Measurements from ENCODE around the gene NDRG4.

NDRG4 gene

DNA sequence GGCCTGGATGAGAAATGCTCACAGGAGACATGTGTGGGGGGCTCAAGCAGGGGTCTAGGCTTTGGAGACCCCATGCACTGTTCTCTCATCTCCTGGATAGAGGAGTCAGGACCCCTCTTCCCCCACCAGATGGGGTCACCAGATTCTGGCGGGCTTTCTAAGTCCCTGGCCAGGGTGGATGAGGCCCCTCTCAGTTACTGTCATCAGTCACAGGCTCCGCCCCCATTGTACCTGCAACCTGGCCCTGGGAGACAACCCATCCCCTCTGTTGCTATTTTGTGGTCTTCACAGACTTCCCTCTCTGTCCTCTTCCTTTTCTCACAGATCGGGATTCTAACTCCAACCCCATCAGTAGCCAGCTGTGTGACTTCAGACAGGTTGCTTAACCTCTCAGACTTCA is 33.5 kb upstream of the NDRG4 start:
- no peak for DNase-seq (ENCODE audit: insufficient read length, low spot score)
- FAIRE-seq, result no peak
- TF ChIP-seq, protein P1, sequence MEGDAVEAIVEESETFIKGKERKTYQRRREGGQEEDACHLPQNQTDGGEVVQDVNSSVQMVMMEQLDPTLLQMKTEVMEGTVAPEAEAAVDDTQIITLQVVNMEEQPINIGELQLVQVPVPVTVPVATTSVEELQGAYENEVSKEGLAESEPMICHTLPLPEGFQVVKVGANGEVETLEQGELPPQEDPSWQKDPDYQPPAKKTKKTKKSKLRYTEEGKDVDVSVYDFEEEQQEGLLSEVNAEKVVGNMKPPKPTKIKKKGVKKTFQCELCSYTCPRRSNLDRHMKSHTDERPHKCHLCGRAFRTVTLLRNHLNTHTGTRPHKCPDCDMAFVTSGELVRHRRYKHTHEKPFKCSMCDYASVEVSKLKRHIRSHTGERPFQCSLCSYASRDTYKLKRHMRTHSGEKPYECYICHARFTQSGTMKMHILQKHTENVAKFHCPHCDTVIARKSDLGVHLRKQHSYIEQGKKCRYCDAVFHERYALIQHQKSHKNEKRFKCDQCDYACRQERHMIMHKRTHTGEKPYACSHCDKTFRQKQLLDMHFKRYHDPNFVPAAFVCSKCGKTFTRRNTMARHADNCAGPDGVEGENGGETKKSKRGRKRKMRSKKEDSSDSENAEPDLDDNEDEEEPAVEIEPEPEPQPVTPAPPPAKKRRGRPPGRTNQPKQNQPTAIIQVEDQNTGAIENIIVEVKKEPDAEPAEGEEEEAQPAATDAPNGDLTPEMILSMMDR (IDR thresholded peaks at IDR 0.05; ENCODE audit: insufficient read depth, missing control alignments), result no peak

DNA sequence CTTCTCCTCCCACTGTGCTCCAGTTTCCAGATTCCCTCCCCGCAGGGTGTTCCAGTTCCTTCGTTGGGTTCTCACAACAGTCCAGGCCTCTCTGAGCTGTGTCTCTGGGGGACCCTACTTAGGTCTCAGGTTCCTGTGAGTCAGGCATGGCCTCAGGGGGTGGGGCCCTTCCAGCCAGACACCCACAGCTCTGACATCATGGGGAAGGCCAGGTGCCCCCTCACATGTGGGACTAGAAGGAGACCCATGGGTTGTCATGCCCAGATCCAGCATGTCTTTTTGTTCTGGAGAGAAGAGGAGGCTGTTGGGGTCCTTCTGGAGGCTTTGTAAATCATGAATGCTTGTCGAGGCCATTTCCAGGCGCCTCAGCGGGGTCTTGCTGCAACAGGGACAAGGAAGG is 32.0 kb upstream of the NDRG4 start:
- FAIRE-seq, result no peak
- DNase-seq (ENCODE audit: insufficient read length, low spot score), result no peak

DNA sequence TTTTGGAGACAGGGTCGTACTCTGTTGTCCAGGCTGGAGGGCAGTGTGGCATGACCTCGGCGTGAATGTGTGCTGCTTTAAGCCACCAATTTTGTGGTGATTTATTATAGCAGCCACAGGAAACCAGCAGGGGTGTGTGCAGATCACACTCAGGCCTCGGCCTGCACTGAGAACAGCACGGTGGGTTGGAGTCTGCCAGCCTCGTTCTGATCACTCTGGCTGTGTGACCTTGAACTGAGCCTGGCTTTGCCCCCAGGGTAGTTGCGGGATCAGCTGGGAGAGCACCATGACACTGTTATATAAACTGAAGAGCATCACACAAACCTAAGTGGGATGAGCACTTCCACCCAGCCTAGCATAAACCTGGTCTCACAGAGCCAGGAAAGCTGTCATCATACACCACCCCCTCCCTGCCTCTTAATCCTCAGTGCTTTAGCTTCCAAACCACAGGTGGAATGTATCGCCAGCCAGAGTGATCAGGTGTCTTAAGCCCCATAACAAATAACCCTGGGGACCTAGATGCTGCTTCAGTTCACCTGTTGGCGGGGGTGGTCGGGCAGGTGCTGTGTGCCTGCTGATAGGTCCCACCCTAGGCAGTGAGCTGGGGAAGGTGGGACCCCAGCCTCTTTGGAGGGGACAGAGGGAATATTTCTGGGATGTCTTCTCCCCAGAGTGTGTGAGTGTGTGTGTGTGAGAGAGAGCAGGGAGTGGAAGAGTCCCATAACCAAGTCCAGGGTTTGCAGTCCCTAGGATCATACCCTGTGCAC is 28.6 kb upstream of the NDRG4 start:
- FAIRE-seq (no peak), DNase-seq (ENCODE audit: insufficient read length, low spot score) (no peak)
- TF ChIP-seq, protein P1 (IDR thresholded peaks at IDR 0.05; ENCODE audit: insufficient read depth, missing control alignments), result no peak

More for the DNA sequence above, 32.0 kb upstream of the NDRG4 start:
- TF ChIP-seq, protein P1 (IDR thresholded peaks at IDR 0.05; ENCODE audit: insufficient read depth, missing control alignments), result no peak

DNA sequence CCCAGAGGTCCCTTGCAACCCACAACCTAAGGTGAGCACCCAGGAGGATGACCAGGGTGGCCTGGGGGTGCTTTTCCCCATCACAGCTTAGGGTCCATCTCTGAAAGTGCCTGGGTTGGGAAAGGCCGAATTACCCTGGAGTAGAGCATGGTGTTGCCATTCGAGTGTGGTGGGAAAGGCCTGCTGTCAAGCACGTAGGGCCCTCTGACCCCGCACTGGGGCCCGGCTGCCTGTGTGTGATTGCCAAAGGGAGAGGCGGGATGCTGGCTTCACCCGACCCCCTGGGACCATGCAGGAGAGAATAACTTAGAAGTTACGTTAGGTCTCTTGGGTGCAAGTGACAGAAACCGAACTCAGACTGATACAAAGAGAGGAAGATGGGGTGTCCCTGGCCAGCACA is 27.7 kb upstream of the NDRG4 start:
- DNase-seq (ENCODE audit: insufficient read length, low spot score) (no peak), FAIRE-seq (no peak)
- TF ChIP-seq, protein P1 (IDR thresholded peaks at IDR 0.05; ENCODE audit: insufficient read depth, missing control alignments), result no peak

DNA sequence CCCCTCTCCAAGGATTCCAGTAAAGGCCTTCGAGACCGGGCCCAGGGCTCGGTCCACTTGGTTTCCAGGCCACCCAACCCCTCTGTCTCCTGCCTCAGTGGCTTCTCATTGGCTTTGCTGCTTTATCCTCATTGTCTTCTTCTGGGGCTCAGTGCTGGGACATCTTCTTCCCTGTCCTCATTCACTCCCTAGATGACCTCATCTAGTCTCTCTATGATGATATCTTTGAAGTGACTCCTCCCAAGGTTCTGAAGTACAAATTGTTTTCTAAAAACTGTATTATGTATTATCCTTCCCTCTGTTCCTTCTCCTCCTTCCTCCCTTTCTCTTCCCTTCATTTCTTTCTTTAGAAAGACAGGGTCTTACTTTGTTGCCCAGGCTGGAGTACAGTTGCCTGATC is 27.1 kb upstream of the NDRG4 start:
- TF ChIP-seq, protein P1 (IDR thresholded peaks at IDR 0.05; ENCODE audit: insufficient read depth, missing control alignments), result no peak
- FAIRE-seq, result no peak
- no peak for DNase-seq (ENCODE audit: insufficient read length, low spot score)

DNA sequence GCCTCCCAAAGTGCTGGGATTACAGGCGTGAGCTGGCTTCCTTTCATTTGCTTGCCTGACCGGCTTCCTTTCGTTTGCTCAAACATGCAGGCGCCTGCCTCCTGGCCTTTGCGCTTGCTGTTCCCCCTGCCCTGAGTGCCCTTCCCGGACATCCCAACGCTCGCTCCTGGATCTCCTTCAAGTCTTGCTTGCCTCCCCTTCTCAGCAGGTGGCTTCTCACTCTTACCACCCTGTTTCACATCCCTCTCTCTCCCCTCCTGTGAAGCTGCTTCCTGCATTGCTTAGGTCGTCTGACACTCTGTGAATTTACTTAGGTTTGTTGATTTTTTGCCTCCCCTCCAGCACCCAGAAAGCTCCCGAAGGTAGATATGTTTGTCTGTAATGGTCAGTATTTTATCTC is 25.6 kb upstream of the NDRG4 start:
- TF ChIP-seq, protein P1 (IDR thresholded peaks at IDR 0.05; ENCODE audit: insufficient read depth, missing control alignments), result no peak
- DNase-seq (ENCODE audit: insufficient read length, low spot score) (no peak), FAIRE-seq (no peak)

DNA sequence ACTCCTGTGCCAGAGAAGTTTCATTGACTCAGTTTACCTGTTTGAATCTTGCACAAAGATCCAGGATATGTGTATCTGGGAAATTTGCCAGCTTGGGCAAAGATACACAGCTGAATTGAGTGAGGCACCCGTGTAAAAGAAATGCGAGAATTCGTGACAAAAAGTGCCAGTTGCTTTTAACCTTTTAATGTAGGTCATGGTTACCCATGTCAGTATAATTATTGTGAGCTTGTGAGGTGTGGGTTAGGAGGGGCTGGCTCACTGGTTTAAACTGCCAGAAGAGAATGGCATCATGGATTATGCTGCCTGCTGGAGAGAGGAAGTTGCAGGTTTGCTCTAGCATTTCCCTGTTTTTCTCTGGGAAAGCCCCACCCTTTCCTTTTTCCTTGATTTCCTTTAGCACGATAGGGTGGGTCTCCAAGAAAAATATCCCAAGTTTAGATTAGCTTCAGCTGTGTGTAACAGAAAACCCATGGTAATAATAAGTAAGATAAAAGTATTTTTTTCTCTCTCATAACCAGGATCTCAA is 24.8 kb upstream of the NDRG4 start:
- TF ChIP-seq, protein P1 (IDR thresholded peaks at IDR 0.05; ENCODE audit: insufficient read depth, missing control alignments), result no peak
- FAIRE-seq (no peak), DNase-seq (ENCODE audit: insufficient read length, low spot score) (no peak)
